Progenitor cell of endocrine pancreas (in vitro differentiated cells): ENCODE measurements around the gene KRT5. TPM values are rescaled to one million over a fixed set of nuclear protein-coding genes. Genes with fewer than 3 reads are reported as not detected.
"Not testable (repeated sequence)": the region's sequence is repeated elsewhere in the genome, so short reads cannot be mapped to it uniquely, and the experiment has no call there.

Source experiments
- DNase-seq: peaks from one replicate; pipeline ENCODE4 v3.0.0; 2021; ENCODE audit warnings: low spot score; ENCODE audit not compliant: unreplicated experiment
- H3K27ac Mint-ChIP-seq: 2 replicates; pipeline ENCODE4 v1.8.0; 2021; ENCODE audit warnings: mild to moderate bottlenecking, moderate library complexity, mixed read lengths
- H3K27me3 Mint-ChIP-seq: 2 replicates; pipeline ENCODE4 v1.8.0; 2021; ENCODE audit warnings: mixed read lengths
- H3K36me3 Mint-ChIP-seq: 2 replicates; pipeline ENCODE4 v1.8.0; 2022; ENCODE audit warnings: mixed read lengths; ENCODE audit not compliant: insufficient read depth
- H3K4me1 Mint-ChIP-seq: 2 replicates; pipeline ENCODE4 v1.8.0; 2021; ENCODE audit warnings: low read depth, mixed read lengths
- H3K4me3 Mint-ChIP-seq: 2 replicates; pipeline ENCODE4 v1.8.0; 2021; ENCODE audit warnings: low read depth, mild to moderate bottlenecking, moderate library complexity, mixed read lengths
- H3K9me3 Mint-ChIP-seq: 2 replicates; pipeline ENCODE4 v1.8.0; 2021; ENCODE audit warnings: low read depth, mixed read lengths
- CTCF ChIP-seq: fragments of 200-600 bp; sonication (generic); IDR thresholded peaks from one replicate; pipeline ENCODE4 v1.5.0; 2021; ENCODE audit warnings: antibody characterized with exemption, mild to moderate bottlenecking; ENCODE audit not compliant: unreplicated experiment
- total RNA-seq: library from RNA; stranded (reverse); gene quantifications from 2 replicates; pipeline ENCODE4 v1.2.1, GENCODE V29; 2021

KRT5 gene
- total RNA-seq, 1 donor from 2014 or later = not detected

GRCh38 chr12:52493172-52493571, 27.0 kb downstream of the KRT5 start, which contains the start of gene KRT6A:
KRT6A (minus strand) TSS chr12:52493257; CDS start chr12:52493188, 69 bp downstream.
- Mint-ChIP-seq H3K4me1 (peaks cover 3% of the 10 kb centered on the region), H3K36me3 (no peaks in the 10 kb centered on the region), H3K27me3 (peaks cover 46% of the 10 kb centered on the region), H3K9me3 (no peaks in the 10 kb centered on the region), H3K27ac (no peak within 1 kb of the TSS), H3K4me3 (no peak within 1 kb of the TSS)
- TF ChIP-seq CTCF = no peak
- DNase-seq = no peak

GRCh38 chr12:52492405-52492804, 27.8 kb downstream of the KRT5 start:
- peaks cover 44% of the 10 kb centered on the region for H3K27me3 Mint-ChIP-seq
- not testable (repeated sequence) for H3K27ac Mint-ChIP-seq, DNase-seq, H3K9me3 Mint-ChIP-seq, H3K4me1 Mint-ChIP-seq, H3K36me3 Mint-ChIP-seq, H3K4me3 Mint-ChIP-seq

GRCh38 chr12:52491495-52491894, 28.7 kb downstream of the KRT5 start:
- H3K36me3 Mint-ChIP-seq = not testable (repeated sequence)

GRCh38 chr12:52488736-52489135, 31.5 kb downstream of the KRT5 start:
- TF ChIP-seq CTCF = no peak
- H3K4me3 Mint-ChIP-seq = no peak overlapping the region
- no peak overlapping the region for H3K27ac Mint-ChIP-seq
- no peaks in the 10 kb centered on the region for H3K4me1 Mint-ChIP-seq
- no peaks in the 10 kb centered on the region for H3K36me3 Mint-ChIP-seq
- peaks cover 8% of the 10 kb centered on the region for H3K9me3 Mint-ChIP-seq
- no peak for DNase-seq
- peaks cover 45% of the 10 kb centered on the region for H3K27me3 Mint-ChIP-seq

More at GRCh38 chr12:52491495-52491894, 28.7 kb downstream of the KRT5 start:
- H3K9me3 Mint-ChIP-seq, DNase-seq, H3K4me3 Mint-ChIP-seq, H3K4me1 Mint-ChIP-seq, H3K27ac Mint-ChIP-seq: not testable (repeated sequence)
- H3K27me3 Mint-ChIP-seq = peaks cover 49% of the 10 kb centered on the region

GRCh38 chr12:52487744-52488443, 32.3 kb downstream of the KRT5 start:
- not testable (repeated sequence) for H3K4me1 Mint-ChIP-seq, DNase-seq, H3K9me3 Mint-ChIP-seq, H3K36me3 Mint-ChIP-seq, H3K27ac Mint-ChIP-seq, H3K4me3 Mint-ChIP-seq
- peaks cover 51% of the 10 kb centered on the region for H3K27me3 Mint-ChIP-seq

GRCh38 chr12:52487211-52487610, 33.0 kb downstream of the KRT5 start:
- Mint-ChIP-seq H3K9me3 (peaks cover 8% of the 10 kb centered on the region), H3K4me3 (no peak overlapping the region), H3K36me3 (no peaks in the 10 kb centered on the region), H3K27ac (no peak overlapping the region), H3K4me1 (no peaks in the 10 kb centered on the region), H3K27me3 (peaks cover 52% of the 10 kb centered on the region)
- DNase-seq = no peak
- no peak for TF ChIP-seq CTCF
